Tibial nerve (tissue), 4 donors: ENCODE measurements around the gene CADPS.

Source experiments
- EP300 ChIP-seq, 2 donors: sonication (generic); formaldehyde crosslinking; IDR thresholded peaks; one replicate each; pipeline ENCODE4 v1.6.1; 2017; ENCODE audit warnings: antibody characterized with exemption in 2 of 2, mild to moderate bottlenecking in 1 of 2
- POLR2A ChIP-seq, 2 donors: fragments of 450-650 bp; IDR thresholded peaks; one replicate each; pipeline ENCODE4 v1.6.1; 2017; ENCODE audit warnings: antibody characterized with exemption in 2 of 2, mild to moderate bottlenecking in 2 of 2, moderate library complexity in 2 of 2
- TF ChIP-seq, protein P1 (sequence below), 5 experiments: fragments of 200-600 bp in 3 of 5; fragments of 450-650 bp in 2 of 5; sonication (generic) in 3 of 5; IDR thresholded peaks; one replicate each; pipeline ENCODE4 v1.5.1; 2016 to 2019; ENCODE audit warnings: antibody characterized with exemption in 5 of 5, mild to moderate bottlenecking in 3 of 5, moderate library complexity in 2 of 5

DNA sequence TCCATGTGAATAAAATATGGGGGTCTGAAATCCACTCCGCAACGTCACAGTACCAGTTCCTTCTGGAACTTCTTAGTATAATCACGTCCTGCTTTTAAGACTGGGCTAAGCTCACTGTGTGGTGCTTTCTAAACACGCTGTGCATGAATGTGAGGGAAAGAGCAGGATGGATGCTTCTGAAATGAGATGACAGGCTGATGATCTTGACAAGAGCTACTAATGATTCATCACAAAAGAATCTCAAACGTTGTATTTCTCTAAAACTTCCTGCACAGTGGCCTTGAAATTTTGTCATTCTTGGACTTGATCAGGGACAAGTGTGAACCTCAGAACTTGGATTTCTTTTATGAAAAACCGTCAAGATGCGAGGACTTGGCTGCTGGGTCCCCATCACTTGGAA lies 221.4 kb downstream of the CADPS start:
- TF ChIP-seq, protein P1, sequence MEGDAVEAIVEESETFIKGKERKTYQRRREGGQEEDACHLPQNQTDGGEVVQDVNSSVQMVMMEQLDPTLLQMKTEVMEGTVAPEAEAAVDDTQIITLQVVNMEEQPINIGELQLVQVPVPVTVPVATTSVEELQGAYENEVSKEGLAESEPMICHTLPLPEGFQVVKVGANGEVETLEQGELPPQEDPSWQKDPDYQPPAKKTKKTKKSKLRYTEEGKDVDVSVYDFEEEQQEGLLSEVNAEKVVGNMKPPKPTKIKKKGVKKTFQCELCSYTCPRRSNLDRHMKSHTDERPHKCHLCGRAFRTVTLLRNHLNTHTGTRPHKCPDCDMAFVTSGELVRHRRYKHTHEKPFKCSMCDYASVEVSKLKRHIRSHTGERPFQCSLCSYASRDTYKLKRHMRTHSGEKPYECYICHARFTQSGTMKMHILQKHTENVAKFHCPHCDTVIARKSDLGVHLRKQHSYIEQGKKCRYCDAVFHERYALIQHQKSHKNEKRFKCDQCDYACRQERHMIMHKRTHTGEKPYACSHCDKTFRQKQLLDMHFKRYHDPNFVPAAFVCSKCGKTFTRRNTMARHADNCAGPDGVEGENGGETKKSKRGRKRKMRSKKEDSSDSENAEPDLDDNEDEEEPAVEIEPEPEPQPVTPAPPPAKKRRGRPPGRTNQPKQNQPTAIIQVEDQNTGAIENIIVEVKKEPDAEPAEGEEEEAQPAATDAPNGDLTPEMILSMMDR (IDR thresholded peaks at IDR 0.05): no peak
- TF ChIP-seq POLR2A (IDR thresholded peaks at IDR 0.05) (no peak), EP300 (IDR thresholded peaks at IDR 0.05) (no peak)
